Transverse colon (tissue), 4 donors: Measurements from ENCODE around the gene AIG1. TPM values are rescaled to one million over a fixed set of nuclear protein-coding genes. Genes with fewer than 3 reads are reported as not detected.
A peak's percentile ranks its signal among the peaks of the same experiment; 100 is the strongest.

ENCODE experiments used
- DNase-seq: peaks from one replicate; pipeline ENCODE4 v3.0.0-alpha.2; 2019
- H3K27ac ChIP-seq, 4 donors: fragments of 200-600 bp; sonication (generic); 2 replicates each; pipeline ENCODE4 v1.5.1; 2016 to 2018; ENCODE audit warnings: inconsistent platforms in 4 of 4
- H3K27me3 ChIP-seq: fragments of 200-600 bp; sonication (generic); 2 replicates; pipeline ENCODE4 v1.5.1; 2017; ENCODE audit warnings: inconsistent platforms
- H3K36me3 ChIP-seq, 4 donors: fragments of 200-600 bp; sonication (generic); 2 replicates each; pipeline ENCODE4 v1.5.1; 2017 to 2019; ENCODE audit warnings: inconsistent platforms in 4 of 4
- H3K4me1 ChIP-seq, 4 donors: fragments of 200-600 bp; sonication (generic); 2 replicates each; pipeline ENCODE4 v1.5.1; 2017 to 2020; ENCODE audit warnings: inconsistent platforms in 4 of 4
- H3K4me3 ChIP-seq, 4 donors: fragments of 200-600 bp; sonication (generic); 1 replicate in 1 of 4; 2 replicates in 3 of 4; pipeline versions ENCODE4 v1.5.1 to v1.6.1; 2017 to 2019; ENCODE audit warnings: inconsistent platforms in 4 of 4
- H3K9me3 ChIP-seq, 2 donors: fragments of 200-600 bp; sonication (generic); 2 replicates each; pipeline ENCODE4 v1.5.1; 2017 to 2019; ENCODE audit warnings: inconsistent platforms in 2 of 2
- CTCF ChIP-seq, 5 experiments: fragments of 200-600 bp in 3 of 5; fragments of 450-650 bp in 2 of 5; sonication (generic) in 3 of 5; IDR thresholded peaks; 1 replicate in 2 of 5; 2 replicates in 3 of 5; pipeline ENCODE4 v1.5.1; 2016 to 2017; ENCODE audit warnings: antibody characterized with exemption in 5 of 5, inconsistent platforms in 3 of 5, mild to moderate bottlenecking in 2 of 5, moderate library complexity in 1 of 5
- EP300 ChIP-seq: sonication (generic); formaldehyde crosslinking; IDR thresholded peaks from one replicate; pipeline ENCODE4 v1.6.1; 2017; ENCODE audit warnings: antibody characterized with exemption, low read depth
- POLR2A ChIP-seq: fragments of 450-650 bp; IDR thresholded peaks from one replicate; pipeline ENCODE4 v1.6.1; 2016; ENCODE audit warnings: antibody characterized with exemption, mild to moderate bottlenecking, moderate library complexity
- POLR2AphosphoS5 ChIP-seq, 3 donors: sonication (generic); formaldehyde crosslinking; IDR thresholded peaks; one replicate each; pipeline ENCODE4 v1.6.1; 2016; ENCODE audit warnings: antibody characterized with exemption in 3 of 3
- WGBS, 2 donors: methylation state at CpG; one replicate each; pipeline ENCODE4 v1.1.5; 2018; ENCODE audit warnings: low coverage in 1 of 2; 5-methylcytosine and 5-hydroxymethylcytosine counted together
- in situ Hi-C, 4 donors: fragments of 200-750 bp; cut with MboI; loops; one replicate each; pipeline versions ENCODE4 v1.15.0 to v1.15.1; 2017; ENCODE audit warnings: low sequenced_read_pairs in 3 of 4, low pct_ligation_motif_present in 1 of 4, low pct_unique_long_range_greater_than_20kb in 1 of 4
- intact Hi-C: fragments of 100-400 bp; cut with DNase I; formaldehyde crosslinking; loops from one replicate; pipeline ENCODE4 v1.15.1; 2023; ENCODE audit warnings: low total_unique reads
- total RNA-seq, 4 donors: library from RNA; depleted of rRNA; stranded (reverse); fragments of >200 nt; gene quantifications; one replicate each; pipeline ENCODE4 v1.1.0, GENCODE V29; 2016

The AIG1 gene
- total RNA-seq, 4 donors from 2014 or later, result 16.5 to 38.2 (median 21.6) TPM

- in situ Hi-C loops, result no loop called here
- WGBS, 2 donors, result 85 to 88% methylated on average over 5 to 6 of the region's 6 CpGs
- Histone ChIP-seq H3K27ac (peak overlapping the region in 1 of 4 donors; percentile 38), H3K27me3 (no peaks in the 10 kb centered on the region), H3K4me1 (peaks cover 0 to 7% (median 0%) of the 10 kb centered on the region in 4 donors), H3K9me3 (no peaks in the 10 kb centered on the region), H3K4me3 (no peak overlapping the region), H3K36me3 (no peaks in the 10 kb centered on the region)
- no peak for DNase-seq
- intact Hi-C loops, result no loop called here
- TF ChIP-seq POLR2A, result no peak
Observed at GRCh38 chr6:143097224-143097795, 36.6 kb downstream of the AIG1 start.

GRCh38 chr6:143098054-143098671 is 37.5 kb downstream of the AIG1 start:
- Histone ChIP-seq H3K9me3 (no peaks in the 10 kb centered on the region), H3K36me3 (no peaks in the 10 kb centered on the region), H3K27ac (peak overlapping the region in 1 of 4 donors; percentile 38), H3K4me3 (no peak overlapping the region), H3K4me1 (peaks cover 0 to 7% (median 0%) of the 10 kb centered on the region in 4 donors), H3K27me3 (no peaks in the 10 kb centered on the region)
- in situ Hi-C loops, result no loop called here
- no peak for DNase-seq
- no peak for TF ChIP-seq CTCF (IDR thresholded peaks at IDR 0.05)
- TF ChIP-seq POLR2A, result no peak
- TF ChIP-seq EP300, result no peak
- no peak for TF ChIP-seq POLR2AphosphoS5 (IDR thresholded peaks at IDR 0.05)
- 69 to 81% methylated on average over 2 of the region's 2 CpGs for WGBS, 2 donors
- intact Hi-C loops, result no loop called here

GRCh38 chr6:143099647-143100046 is 39.0 kb downstream of the AIG1 start:
- 17 to 74% methylated on average over 1 to 2 of the region's 2 CpGs for WGBS, 2 donors
- intact Hi-C loops (no loop called here), in situ Hi-C loops (no loop called here)
- no peaks in the 10 kb centered on the region for H3K27me3 ChIP-seq
- no peak for DNase-seq
- no peaks in the 10 kb centered on the region for H3K9me3 ChIP-seq
- no peak for TF ChIP-seq EP300
- TF ChIP-seq POLR2A, result no peak
- TF ChIP-seq POLR2AphosphoS5 (IDR thresholded peaks at IDR 0.05), result no peak
- TF ChIP-seq CTCF (IDR thresholded peaks at IDR 0.05), result no peak
- no peak overlapping the region for H3K27ac ChIP-seq
- no peaks in the 10 kb centered on the region for H3K36me3 ChIP-seq
- H3K4me1 ChIP-seq, result peaks cover 0 to 7% (median 0%) of the 10 kb centered on the region in 4 donors
- no peak overlapping the region for H3K4me3 ChIP-seq

- intact Hi-C loops (no loop called here), in situ Hi-C loops (no loop called here)
- no peak for DNase-seq
- H3K4me1 ChIP-seq, result peaks cover 0 to 7% (median 0%) of the 10 kb centered on the region in 4 donors
- H3K27me3 ChIP-seq, result no peaks in the 10 kb centered on the region
- no peaks in the 10 kb centered on the region for H3K36me3 ChIP-seq
- H3K27ac ChIP-seq, result no peak overlapping the region
- H3K4me3 ChIP-seq, result no peak overlapping the region
- TF ChIP-seq CTCF (IDR thresholded peaks at IDR 0.05) (no peak), EP300 (no peak)
- no peaks in the 10 kb centered on the region for H3K9me3 ChIP-seq
- WGBS, 2 donors, result 90 to 91% methylated on average over 2 of the region's 2 CpGs
Observed at GRCh38 chr6:143100429-143100828, 39.7 kb downstream of the AIG1 start.

- in situ Hi-C loops (no loop called here), intact Hi-C loops (no loop called here)
- TF ChIP-seq EP300, result no peak
- no peak for TF ChIP-seq POLR2A
- TF ChIP-seq CTCF (IDR thresholded peaks at IDR 0.05), result no peak
- H3K27ac ChIP-seq, result no peak overlapping the region
- no peaks in the 10 kb centered on the region for H3K9me3 ChIP-seq
- no peak for DNase-seq
- WGBS, 2 donors, result 69 to 78% methylated on average over 1 of the region's 1 CpG
- peaks cover 0 to 5% (median 0%) of the 10 kb centered on the region in 4 donors for H3K4me1 ChIP-seq
- H3K36me3 ChIP-seq, result no peaks in the 10 kb centered on the region
- no peaks in the 10 kb centered on the region for H3K27me3 ChIP-seq
- no peak overlapping the region for H3K4me3 ChIP-seq
Observed at GRCh38 chr6:143103916-143104315, 43.2 kb downstream of the AIG1 start.
